Right lobe of liver (tissue), 6 donors: ENCODE results near the gene ARL8B. TPM values are rescaled to one million over a fixed set of nuclear protein-coding genes. Genes with fewer than 3 reads are reported as not detected.

Experiments
- ATAC-seq, 4 donors: fragments of 200-7000 bp; cut with Tn5 transposase; one replicate each; pipeline ENCODE4 v1.9.1; 2020; ENCODE audit warnings: mild to moderate bottlenecking in 4 of 4, moderate library complexity in 4 of 4
- DNase-seq, 3 donors: peaks; one replicate each; pipeline ENCODE4 v3.0.0-alpha.2; 2020
- H3K27ac ChIP-seq, 3 donors: fragments of 200-600 bp; one replicate each; pipeline ENCODE4 v1.8.0; 2022
- H3K27me3 ChIP-seq, 2 donors: fragments of 200-600 bp; one replicate each; pipeline ENCODE4 v1.8.0; 2022
- H3K36me3 ChIP-seq, 4 donors: fragments of 200-600 bp; sonication (generic) in 1 of 4; one replicate each; pipeline versions ENCODE4 v1.5.1 to v1.8.0; 2017 to 2022; ENCODE audit warnings: control low read depth in 1 of 4
- H3K4me1 ChIP-seq, 4 donors: fragments of 200-600 bp; sonication (generic) in 1 of 4; one replicate each; pipeline versions ENCODE4 v1.5.1 to v1.8.0; 2017 to 2022; ENCODE audit warnings: control low read depth in 1 of 4
- H3K4me3 ChIP-seq, 3 donors: fragments of 200-600 bp; one replicate each; pipeline ENCODE4 v1.8.0; 2022
- H3K9me3 ChIP-seq, 4 donors: fragments of 200-600 bp; sonication (generic) in 1 of 4; one replicate each; pipeline versions ENCODE4 v1.5.1 to v1.8.0; 2017 to 2022; ENCODE audit warnings: control low read depth in 1 of 4
- POLR2A ChIP-seq: fragments of 450-650 bp; IDR thresholded peaks from one replicate; pipeline ENCODE4 v1.6.1; 2017; ENCODE audit warnings: antibody characterized with exemption, mild to moderate bottlenecking
- WGBS: methylation state at CpG from one replicate; pipeline ENCODE4 v1.1.6; 2018; ENCODE audit warnings: low coverage, low lambda C conversion rate; ENCODE audit not compliant: insufficient coverage; ENCODE audit errors: missing lambda C conversion rate; 5-methylcytosine and 5-hydroxymethylcytosine counted together
- intact Hi-C, 2 donors: fragments of 100-400 bp; cut with DNase I; formaldehyde crosslinking; loops; one replicate each; pipeline versions ENCODE4 v1.11.2 to v1.14.1; 2022
- total RNA-seq, 6 experiments: library from RNA; depleted of rRNA in 2 of 6; stranded (reverse); fragments of >200 nt in 2 of 6; fragmentation: NEBNext Ultra II Directional in 3 of 6; extraction: Animal tissue kit (Norgen Biotek cat#: 25700) in 3 of 6; gene quantifications; one replicate each; pipeline versions ENCODE4 v1.1.0 to v1.2.4, GENCODE V29; 2016 to 2023
- TF ChIP-seq, protein P1 (sequence below), 4 donors: fragments of 200-600 bp in 3 of 4; fragments of 450-650 bp in 1 of 4; IDR thresholded peaks; one replicate each; pipeline versions ENCODE4 v1.5.1 to v1.8.0; 2016 to 2022; ENCODE audit warnings: antibody characterized with exemption in 4 of 4, mild to moderate bottlenecking in 2 of 4
- donor health status: DM: no; HTN: yes; CAD: no.
- donor health status: DM: no; HTN: no; CAD: no.
- donor health status: DM: no; HTN: no; CAD: no.
- donor health status: DM: no; HTN: yes; CAD: no.
- donor health status: DM: no; HTN: yes; CAD: no.

ARL8B gene
- total RNA-seq, 6 experiments from 2014 or later = 20.0 to 33.1 (median 26.7) TPM

DNA sequence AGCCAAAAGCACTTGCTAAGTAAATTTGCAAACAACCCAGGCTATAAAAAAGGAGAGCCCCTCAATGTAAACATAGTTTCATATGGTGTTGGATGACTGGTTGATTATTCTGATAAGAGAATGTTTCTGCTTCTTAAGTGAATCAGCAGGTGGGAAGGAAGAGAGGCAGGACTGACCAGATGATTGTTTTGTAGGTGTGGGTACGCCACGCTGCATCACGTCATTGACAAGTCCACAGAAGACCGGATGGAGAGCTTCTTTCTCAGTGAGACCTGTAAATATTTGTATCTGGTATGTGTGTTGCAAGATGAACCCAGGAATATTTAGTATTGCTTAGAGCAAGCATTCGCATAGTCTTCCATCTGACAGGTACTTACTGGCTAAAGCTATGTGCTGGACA, 88.8 kb downstream of the ARL8B start:
- Histone ChIP-seq H3K4me3 (no peak overlapping the region), H3K9me3 (no peaks in the 10 kb centered on the region), H3K27me3 (no peaks in the 10 kb centered on the region), H3K27ac (no peak overlapping the region), H3K4me1 (peaks cover 0 to 3% (median 0%) of the 10 kb centered on the region in 4 donors), H3K36me3 (peaks cover 21 to 98% (median 58%) of the 10 kb centered on the region in 4 donors)
- WGBS = 79% methylated on average over 5 of the region's 5 CpGs
- intact Hi-C loops = no loop called here
- no peak for ATAC-seq
- DNase-seq = no peak
- TF ChIP-seq, protein P1, sequence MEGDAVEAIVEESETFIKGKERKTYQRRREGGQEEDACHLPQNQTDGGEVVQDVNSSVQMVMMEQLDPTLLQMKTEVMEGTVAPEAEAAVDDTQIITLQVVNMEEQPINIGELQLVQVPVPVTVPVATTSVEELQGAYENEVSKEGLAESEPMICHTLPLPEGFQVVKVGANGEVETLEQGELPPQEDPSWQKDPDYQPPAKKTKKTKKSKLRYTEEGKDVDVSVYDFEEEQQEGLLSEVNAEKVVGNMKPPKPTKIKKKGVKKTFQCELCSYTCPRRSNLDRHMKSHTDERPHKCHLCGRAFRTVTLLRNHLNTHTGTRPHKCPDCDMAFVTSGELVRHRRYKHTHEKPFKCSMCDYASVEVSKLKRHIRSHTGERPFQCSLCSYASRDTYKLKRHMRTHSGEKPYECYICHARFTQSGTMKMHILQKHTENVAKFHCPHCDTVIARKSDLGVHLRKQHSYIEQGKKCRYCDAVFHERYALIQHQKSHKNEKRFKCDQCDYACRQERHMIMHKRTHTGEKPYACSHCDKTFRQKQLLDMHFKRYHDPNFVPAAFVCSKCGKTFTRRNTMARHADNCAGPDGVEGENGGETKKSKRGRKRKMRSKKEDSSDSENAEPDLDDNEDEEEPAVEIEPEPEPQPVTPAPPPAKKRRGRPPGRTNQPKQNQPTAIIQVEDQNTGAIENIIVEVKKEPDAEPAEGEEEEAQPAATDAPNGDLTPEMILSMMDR (IDR thresholded peaks at IDR 0.05) = no peak
- no peak for TF ChIP-seq POLR2A

DNA sequence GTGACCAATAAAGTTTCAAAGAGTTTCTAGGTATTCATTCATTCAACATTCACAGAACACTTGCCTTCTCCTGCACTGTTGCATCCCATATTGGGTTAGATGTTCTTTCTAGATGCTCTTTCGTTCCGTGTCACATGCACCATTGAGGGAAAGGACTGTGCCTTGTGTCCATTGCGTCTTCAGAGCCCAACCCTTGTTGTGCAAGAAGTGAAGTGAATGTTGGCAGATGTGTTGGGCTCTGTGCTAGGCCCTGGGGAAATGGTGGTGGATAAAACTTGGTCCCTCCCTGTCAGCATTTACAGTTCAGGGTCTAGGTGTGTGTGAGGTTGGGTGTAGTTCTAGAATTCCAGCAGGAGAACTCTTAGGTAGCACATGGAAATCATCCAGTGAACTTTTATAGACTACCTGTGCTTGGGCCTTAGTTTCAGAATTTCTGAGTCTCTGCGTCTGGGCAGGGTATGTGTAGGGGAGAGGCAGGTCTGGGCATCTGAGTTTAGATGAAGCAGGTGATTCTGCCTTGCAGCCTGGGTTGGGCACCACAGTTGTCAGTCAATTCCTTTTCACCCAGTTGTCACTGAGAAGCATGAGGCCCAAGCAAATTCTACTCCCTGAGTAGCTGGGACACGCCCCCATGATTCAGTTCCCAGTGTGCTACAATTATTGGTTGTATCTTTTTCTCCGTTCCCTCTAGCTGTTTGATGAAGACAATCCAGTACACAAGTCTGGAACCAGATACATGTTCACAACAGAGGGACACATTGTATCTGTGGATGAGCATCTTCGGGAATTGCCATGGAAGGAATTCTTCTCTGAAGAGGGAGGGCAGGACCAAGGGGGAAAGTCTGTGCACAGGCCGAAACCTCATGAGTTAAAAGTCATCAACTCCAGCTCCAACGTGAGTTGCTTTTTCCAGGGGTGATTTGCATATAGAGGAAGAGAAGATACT, 90.8 kb downstream of the ARL8B start:
- WGBS = 77% methylated on average over 6 of the region's 9 CpGs
- DNase-seq (no peak), ATAC-seq (peak in 1 of 4 donors; percentile 17)
- Histone ChIP-seq H3K36me3 (peaks cover 14 to 98% (median 55%) of the 10 kb centered on the region in 4 donors), H3K4me1 (peaks cover 0 to 17% (median 5%) of the 10 kb centered on the region in 4 donors), H3K9me3 (no peaks in the 10 kb centered on the region), H3K27me3 (no peaks in the 10 kb centered on the region), H3K4me3 (no peak overlapping the region), H3K27ac (no peak overlapping the region)
- intact Hi-C loops = no loop called here
- no peak for TF ChIP-seq POLR2A
- TF ChIP-seq, protein P1 (IDR thresholded peaks at IDR 0.05) = no peak

DNA sequence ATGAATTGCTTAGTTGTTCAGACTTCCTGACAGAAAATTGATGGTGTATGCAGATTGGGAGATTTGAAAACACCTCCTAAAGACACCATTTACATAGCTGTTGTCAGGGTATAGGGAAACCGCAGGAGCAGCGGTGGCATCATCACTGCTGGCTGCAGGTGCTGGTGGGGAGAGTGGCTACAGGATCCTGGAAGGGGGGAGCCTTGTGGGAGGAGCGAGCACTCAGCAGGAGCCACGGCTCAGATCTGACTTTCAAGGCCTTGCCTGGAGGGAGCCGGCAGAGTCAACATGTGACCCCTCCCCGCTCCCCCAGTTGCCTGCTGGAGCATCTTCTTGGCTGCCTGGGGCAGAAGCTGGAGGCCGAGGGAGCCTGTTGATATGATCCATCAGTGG, 91.5 kb downstream of the ARL8B start:
- TF ChIP-seq, protein P1 (IDR thresholded peaks at IDR 0.05) = no peak
- TF ChIP-seq POLR2A = no peak
- peak in 1 of 4 donors; percentile 4 for ATAC-seq

DNA sequence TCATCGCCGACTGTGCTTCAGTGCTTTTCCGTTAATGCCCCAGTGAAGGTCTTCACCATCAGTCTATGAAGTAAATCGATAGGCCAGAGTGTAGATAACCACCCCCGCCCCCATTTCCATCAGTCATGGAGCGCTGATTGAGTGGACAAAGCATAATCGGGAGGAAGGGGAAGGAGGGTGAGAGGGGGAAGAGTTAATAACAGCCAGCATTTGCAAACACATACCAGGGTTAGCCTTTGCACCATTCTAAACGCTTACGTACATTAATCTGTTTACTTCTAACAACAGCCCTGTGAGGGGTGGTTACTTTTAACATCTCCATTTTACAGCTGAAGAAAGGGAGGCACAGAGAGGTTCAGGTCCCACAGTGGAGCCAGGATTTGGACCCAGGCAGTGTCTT, 92.3 kb downstream of the ARL8B start:
- 39% methylated on average over 5 of the region's 9 CpGs for WGBS
- Histone ChIP-seq H3K4me1 (peaks cover 0 to 21% (median 9%) of the 10 kb centered on the region in 4 donors), H3K27me3 (no peaks in the 10 kb centered on the region), H3K36me3 (peaks cover 12 to 90% (median 45%) of the 10 kb centered on the region in 4 donors), H3K27ac (no peak overlapping the region), H3K9me3 (no peaks in the 10 kb centered on the region), H3K4me3 (no peak overlapping the region)
- intact Hi-C loops = no loop called here
- TF ChIP-seq POLR2A = no peak
- TF ChIP-seq, protein P1 (IDR thresholded peaks at IDR 0.05) = no peak
- no peak for DNase-seq
- ATAC-seq = no peak

More for the DNA sequence above, 91.5 kb downstream of the ARL8B start:
- no peaks in the 10 kb centered on the region for H3K9me3 ChIP-seq
- H3K27ac ChIP-seq = no peak overlapping the region
- intact Hi-C loops = no loop called here
- 60% methylated on average over 2 of the region's 7 CpGs for WGBS
- H3K27me3 ChIP-seq = no peaks in the 10 kb centered on the region
- peaks cover 0 to 18% (median 9%) of the 10 kb centered on the region in 4 donors for H3K4me1 ChIP-seq
- peaks cover 12 to 93% (median 50%) of the 10 kb centered on the region in 4 donors for H3K36me3 ChIP-seq
- no peak for DNase-seq
- H3K4me3 ChIP-seq = no peak overlapping the region
